Stimulated activated CD4-positive, alpha-beta T cell treated with anti-CD3 and anti-CD28 coated beads, Interleukin-1b, Interleukin-23, amount 100 ng/mL, for 48 hours (primary cell): ENCODE results near the gene PRPF40A.
"Not testable (repeated sequence)": the region's sequence is repeated elsewhere in the genome, so short reads cannot be mapped to it uniquely, and the experiment has no call there.

ENCODE experiments used
- DNase-seq: peaks from one replicate; pipeline ENCODE4 v3.0.0-alpha.2; 2020

The PRPF40A gene

GRCh38 chr2:152717228-152718075 is at the start of gene PRPF40A:
Gene PRPF40A, minus strand, starts transcription at chr2:152717461. Its CDS starts 22 bp downstream, at chr2:152717439.
- DNase-seq, result peak; percentile 98

- no peak for DNase-seq
Measured at GRCh38 chr2:152766928-152767327, 49.7 kb upstream of the PRPF40A start.

GRCh38 chr2:152763651-152764050 is 46.4 kb upstream of the PRPF40A start:
- DNase-seq, result no peak

GRCh38 chr2:152763208-152763607 is 45.9 kb upstream of the PRPF40A start:
- not testable (repeated sequence) for DNase-seq

- DNase-seq, result no peak
Measured at GRCh38 chr2:152762202-152762601, 44.9 kb upstream of the PRPF40A start.

- DNase-seq, result no peak
Measured at GRCh38 chr2:152761214-152761613, 44.0 kb upstream of the PRPF40A start.

- DNase-seq, result no peak
Measured at GRCh38 chr2:152759290-152760072, 42.2 kb upstream of the PRPF40A start.

GRCh38 chr2:152755029-152755428 is 37.8 kb upstream of the PRPF40A start:
- DNase-seq, result peak; percentile 6

GRCh38 chr2:152747751-152748150 is 30.5 kb upstream of the PRPF40A start:
- DNase-seq, result not testable (repeated sequence)

GRCh38 chr2:152743002-152743401 is 25.7 kb upstream of the PRPF40A start:
- no peak for DNase-seq

GRCh38 chr2:152740743-152741328 is 23.6 kb upstream of the PRPF40A start:
- no peak for DNase-seq

GRCh38 chr2:152739705-152740104 is 22.4 kb upstream of the PRPF40A start:
- not testable (repeated sequence) for DNase-seq

- no peak for DNase-seq
Measured at GRCh38 chr2:152738438-152738837, 21.2 kb upstream of the PRPF40A start.

GRCh38 chr2:152737509-152737908 is 20.2 kb upstream of the PRPF40A start:
- DNase-seq, result not testable (repeated sequence)

- DNase-seq, result no peak
Measured at GRCh38 chr2:152730591-152731333, 13.5 kb upstream of the PRPF40A start.

GRCh38 chr2:152729844-152730243 is 12.6 kb upstream of the PRPF40A start:
- no peak for DNase-seq

- DNase-seq, result no peak
Measured at GRCh38 chr2:152723918-152724317, 6.7 kb upstream of the PRPF40A start.

- DNase-seq, result not testable (repeated sequence)
Measured at GRCh38 chr2:152722639-152723038, 5.4 kb upstream of the PRPF40A start.

- DNase-seq, result no peak
Measured at GRCh38 chr2:152720794-152721193, 3.5 kb upstream of the PRPF40A start.

GRCh38 chr2:152718909-152719645 is 1.8 kb upstream of the PRPF40A start:
- DNase-seq, result peak; percentile 48

GRCh38 chr2:152718076-152718908 is 1.0 kb upstream of the PRPF40A start, which contains the start of gene ARL6IP6:
Gene ARL6IP6, plus strand, starts transcription at chr2:152718620. Its CDS starts 5 bp downstream, at chr2:152718625.
- DNase-seq, result peak; percentile 92
